Lung (tissue), 12 donors: ENCODE results near the gene ZC3H13. TPM values are rescaled to one million over a fixed set of nuclear protein-coding genes. Genes with fewer than 3 reads are reported as not detected.

Experiments
- ATAC-seq: fragments of 200-7000 bp; cut with Tn5 transposase; one replicate; pipeline ENCODE4 v1.9.1; 2020; ENCODE audit warnings: moderate number of reproducible peaks; ENCODE audit not compliant: insufficient read depth, low FRiP score
- DNase-seq, 3 donors: peaks; one replicate each; pipeline ENCODE4 v3.0.0-alpha.2; 2013 to 2017
- H3K27ac ChIP-seq, 2 donors: one replicate each; pipeline ENCODE4 v1.5.1; 2013; ENCODE audit warnings: mild to moderate bottlenecking in 2 of 2, moderate library complexity in 2 of 2, control low read depth in 1 of 2, inconsistent platforms in 1 of 2, low read depth in 1 of 2, low read length in 1 of 2
- H3K27me3 ChIP-seq, 3 donors: one replicate each; pipeline ENCODE4 v1.5.1; 2013; ENCODE audit warnings: low read length in 2 of 3; ENCODE audit not compliant: control insufficient read depth in 3 of 3, insufficient read depth in 3 of 3
- H3K36me3 ChIP-seq, 4 donors: one replicate each; pipeline ENCODE4 v1.5.1; 2013; ENCODE audit warnings: low read length in 4 of 4, mild to moderate bottlenecking in 1 of 4, moderate library complexity in 1 of 4; ENCODE audit not compliant: control insufficient read depth in 4 of 4, insufficient read depth in 4 of 4
- H3K4me1 ChIP-seq, 5 donors: one replicate each; pipeline ENCODE4 v1.5.1; 2013; ENCODE audit warnings: low read length in 5 of 5, mild to moderate bottlenecking in 2 of 5, moderate library complexity in 1 of 5; ENCODE audit not compliant: control insufficient read depth in 5 of 5, insufficient read depth in 5 of 5
- H3K4me3 ChIP-seq: one replicate; pipeline ENCODE4 v1.5.1; 2013; ENCODE audit warnings: mild to moderate bottlenecking, control low read depth, moderate library complexity
- H3K9ac ChIP-seq, 2 donors: one replicate each; pipeline ENCODE4 v1.5.1; 2013; ENCODE audit warnings: low read length in 2 of 2, control low read depth in 1 of 2; ENCODE audit not compliant: insufficient read depth in 1 of 2
- H3K9me3 ChIP-seq, 4 donors: one replicate each; pipeline ENCODE4 v1.5.1; 2013; ENCODE audit warnings: low read length in 3 of 4, mild to moderate bottlenecking in 1 of 4, moderate library complexity in 1 of 4; ENCODE audit not compliant: control insufficient read depth in 4 of 4, insufficient read depth in 3 of 4
- WGBS, 2 donors: extraction: QIAGEN DNeasy Blood & Tissue Kit; methylation state at CpG; one replicate each; pipeline ENCODE4 v1.1.7; 2013; 5-methylcytosine and 5-hydroxymethylcytosine counted together
- polyA plus RNA-seq, 2 donors: library from polyadenylated mRNA; stranded (reverse); fragments of 200-250 nt; gene quantifications; one replicate each; pipeline ENCODE4 v1.2.1, GENCODE V29; 2013
- total RNA-seq, 2 donors: library from RNA; depleted of rRNA in 1 of 2; stranded (reverse); fragments of >200 nt in 1 of 2; gene quantifications; one replicate each; pipeline ENCODE4 v1.2.1, GENCODE V29; 2014 to 2021
- TF ChIP-seq, protein P1 (sequence below): IDR thresholded peaks from 2 replicates; pipeline ENCODE4 v1.5.1; 2012; ENCODE audit warnings: mild to moderate bottlenecking; ENCODE audit errors: control extremely low read depth, extremely low read depth
- donor health status: control.
- donor health status: control.
- donor health status: Bipolar disorder and iron deficiency.
- donor health status: healthy.
- donor health status: DM: yes; HTN: yes; CAD: no.

ZC3H13 gene
- total and polyA plus RNA-seq, 4 donors: 12.6 to 54.3 (median 27.3) TPM

DNA sequence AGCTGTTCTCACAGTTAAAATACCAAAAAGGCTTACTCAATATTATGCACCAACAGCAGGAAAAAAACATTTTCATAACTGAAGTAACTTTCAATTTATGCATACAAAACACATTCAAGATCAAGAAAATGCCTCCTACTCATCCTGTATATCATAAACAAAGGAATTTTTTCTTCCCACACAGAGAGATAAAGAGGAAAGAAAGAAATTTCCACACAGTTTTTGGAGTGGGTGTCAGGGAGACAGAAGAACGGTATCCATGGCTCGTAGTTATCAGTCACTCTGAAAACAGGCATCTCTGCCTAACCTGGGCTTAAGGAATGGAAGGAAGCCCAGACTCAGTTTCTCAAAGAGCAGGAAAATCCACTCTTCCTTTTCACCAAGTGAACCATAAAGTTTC lies 108.6 kb downstream of the ZC3H13 start:
- H3K27ac ChIP-seq: no peak overlapping the region
- 76 to 88% methylated on average over 2 of the region's 2 CpGs for WGBS, 2 donors
- no peak overlapping the region for H3K9ac ChIP-seq
- no peaks in the 10 kb centered on the region for H3K9me3 ChIP-seq
- no peak overlapping the region for H3K4me3 ChIP-seq
- DNase-seq: no peak
- TF ChIP-seq, protein P1, sequence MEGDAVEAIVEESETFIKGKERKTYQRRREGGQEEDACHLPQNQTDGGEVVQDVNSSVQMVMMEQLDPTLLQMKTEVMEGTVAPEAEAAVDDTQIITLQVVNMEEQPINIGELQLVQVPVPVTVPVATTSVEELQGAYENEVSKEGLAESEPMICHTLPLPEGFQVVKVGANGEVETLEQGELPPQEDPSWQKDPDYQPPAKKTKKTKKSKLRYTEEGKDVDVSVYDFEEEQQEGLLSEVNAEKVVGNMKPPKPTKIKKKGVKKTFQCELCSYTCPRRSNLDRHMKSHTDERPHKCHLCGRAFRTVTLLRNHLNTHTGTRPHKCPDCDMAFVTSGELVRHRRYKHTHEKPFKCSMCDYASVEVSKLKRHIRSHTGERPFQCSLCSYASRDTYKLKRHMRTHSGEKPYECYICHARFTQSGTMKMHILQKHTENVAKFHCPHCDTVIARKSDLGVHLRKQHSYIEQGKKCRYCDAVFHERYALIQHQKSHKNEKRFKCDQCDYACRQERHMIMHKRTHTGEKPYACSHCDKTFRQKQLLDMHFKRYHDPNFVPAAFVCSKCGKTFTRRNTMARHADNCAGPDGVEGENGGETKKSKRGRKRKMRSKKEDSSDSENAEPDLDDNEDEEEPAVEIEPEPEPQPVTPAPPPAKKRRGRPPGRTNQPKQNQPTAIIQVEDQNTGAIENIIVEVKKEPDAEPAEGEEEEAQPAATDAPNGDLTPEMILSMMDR: no peak
- no peaks in the 10 kb centered on the region for H3K4me1 ChIP-seq
- no peaks in the 10 kb centered on the region for H3K36me3 ChIP-seq
- no peak for ATAC-seq
- H3K27me3 ChIP-seq: peaks cover 0 to 8% (median 0%) of the 10 kb centered on the region in 3 donors

DNA sequence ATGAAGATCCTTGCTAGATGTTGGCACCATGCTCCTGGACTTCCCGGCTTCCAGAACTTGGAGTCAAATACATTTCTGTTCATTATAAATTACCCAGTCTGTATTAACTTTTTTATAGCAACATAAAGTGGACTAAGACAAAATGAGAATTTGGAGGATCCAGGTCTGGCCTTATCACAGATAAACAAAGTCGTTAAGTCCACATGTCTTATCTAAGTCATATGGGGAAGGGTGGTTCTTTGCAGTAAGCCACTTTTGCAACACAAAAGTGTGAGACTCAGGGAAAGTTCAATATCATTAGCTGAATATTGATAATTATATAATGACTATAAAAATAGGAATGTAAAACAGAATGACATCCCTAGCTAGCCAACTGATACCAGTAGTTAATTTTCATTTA lies 109.4 kb downstream of the ZC3H13 start:
- no peak for ATAC-seq
- WGBS, 2 donors: 76 to 92% methylated on average over 2 of the region's 2 CpGs
- TF ChIP-seq, protein P1: no peak

DNA sequence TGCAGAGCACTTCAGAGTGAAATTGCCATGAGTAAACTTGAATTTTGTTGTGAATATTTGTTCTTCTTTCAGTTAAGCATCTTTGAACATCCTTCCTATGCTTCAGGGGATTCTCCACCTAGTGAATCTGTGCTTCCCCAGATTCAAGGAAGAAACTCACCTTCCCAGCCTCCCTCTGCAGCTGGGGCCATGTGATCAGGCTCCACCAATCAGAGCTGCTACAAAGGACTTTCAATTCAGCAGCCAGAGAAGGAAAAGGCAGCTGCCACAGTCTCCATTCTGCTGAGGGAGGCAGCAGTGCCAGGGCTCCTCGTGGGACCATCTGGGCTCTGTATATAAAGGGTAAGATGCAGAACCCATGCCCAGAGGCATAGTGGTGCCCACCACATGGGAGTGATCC lies 111.3 kb downstream of the ZC3H13 start:
- TF ChIP-seq, protein P1: no peak
- no peak for DNase-seq
- Histone ChIP-seq H3K4me1 (peaks cover 0 to 5% (median 0%) of the 10 kb centered on the region in 5 donors), H3K27me3 (peaks cover 0 to 8% (median 0%) of the 10 kb centered on the region in 3 donors), H3K9ac (no peak overlapping the region), H3K9me3 (no peaks in the 10 kb centered on the region), H3K36me3 (no peaks in the 10 kb centered on the region), H3K4me3 (no peak overlapping the region), H3K27ac (no peak overlapping the region)
- WGBS, 2 donors: 79 to 90% methylated on average over 1 of the region's 1 CpG
- ATAC-seq: no peak

More for the DNA sequence above, 109.4 kb downstream of the ZC3H13 start:
- H3K9me3 ChIP-seq: no peaks in the 10 kb centered on the region
- no peak for DNase-seq
- H3K9ac ChIP-seq: no peak overlapping the region
- no peak overlapping the region for H3K4me3 ChIP-seq
- peaks cover 0 to 8% (median 0%) of the 10 kb centered on the region in 3 donors for H3K27me3 ChIP-seq
- H3K4me1 ChIP-seq: no peaks in the 10 kb centered on the region
- H3K36me3 ChIP-seq: no peaks in the 10 kb centered on the region
- H3K27ac ChIP-seq: no peak overlapping the region

DNA sequence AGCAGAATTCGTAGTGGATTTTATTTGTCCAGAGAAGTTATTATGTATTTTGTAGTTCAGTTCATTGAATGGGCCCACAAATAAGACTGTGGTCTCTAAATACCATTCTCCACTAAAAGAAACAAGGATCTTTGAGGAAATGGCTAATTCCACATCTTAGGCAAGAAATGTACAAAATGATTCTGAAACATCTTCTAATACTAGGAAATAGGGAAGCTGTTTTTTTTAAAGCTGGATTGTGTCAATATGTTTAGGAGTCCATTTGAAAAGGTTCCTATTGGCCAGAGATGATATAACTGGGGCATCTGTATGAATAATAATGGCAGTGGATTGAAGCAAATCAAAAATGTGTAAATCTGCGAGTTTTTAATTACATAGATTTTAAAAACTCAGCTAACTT lies 112.5 kb downstream of the ZC3H13 start:
- Histone ChIP-seq H3K4me1 (peaks cover 0 to 7% (median 0%) of the 10 kb centered on the region in 5 donors), H3K4me3 (no peak overlapping the region), H3K9me3 (no peaks in the 10 kb centered on the region), H3K27ac (no peak overlapping the region), H3K27me3 (peaks cover 0 to 6% (median 1%) of the 10 kb centered on the region in 3 donors), H3K36me3 (no peaks in the 10 kb centered on the region), H3K9ac (no peak overlapping the region)
- DNase-seq (no peak), ATAC-seq (no peak)
- TF ChIP-seq, protein P1: no peak
- 91 to 93% methylated on average over 2 of the region's 2 CpGs for WGBS, 2 donors
